ENCODE data around the gene UBL5. TPM values are rescaled to one million over a fixed set of nuclear protein-coding genes. Genes with fewer than 3 reads are reported as not detected.

UBL5 gene
- polyA plus RNA-seq, 1 donor from 2014 or later = 1,364 TPM

DNA sequence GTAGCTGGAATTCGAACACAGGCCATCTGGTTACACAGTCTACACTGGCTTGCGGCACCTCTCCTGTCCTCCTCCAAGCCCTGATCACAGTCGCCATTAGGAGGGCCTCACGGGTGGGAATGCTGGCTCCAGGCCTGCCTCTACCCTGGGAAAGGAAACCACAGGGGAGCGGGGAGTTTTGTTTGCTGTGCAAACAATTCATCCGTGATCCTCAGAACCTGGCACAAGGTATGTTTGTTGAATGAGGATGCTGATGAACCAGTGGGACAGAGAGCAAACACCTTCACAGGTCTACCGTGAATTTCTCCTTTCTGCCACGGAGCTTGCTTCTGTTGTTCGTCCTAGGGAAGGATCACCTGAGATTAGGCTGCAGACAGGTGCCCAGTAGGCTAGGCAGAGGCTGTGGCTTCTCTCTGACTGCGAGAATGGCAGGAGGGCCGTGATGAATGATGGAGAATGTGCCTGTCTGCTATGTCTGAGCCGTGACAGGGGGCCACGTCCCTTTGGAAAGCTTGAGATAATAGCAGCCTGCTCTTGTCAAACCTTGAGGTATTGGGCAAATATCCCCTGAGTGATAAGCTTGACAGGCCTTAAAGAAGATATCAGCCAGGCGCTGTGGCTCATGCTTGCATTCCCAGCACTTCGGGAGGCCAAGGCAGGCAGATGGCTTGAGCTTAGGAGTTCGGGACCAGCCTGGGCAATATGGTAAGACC lies 44.1 kb downstream of the UBL5 start:
- Histone ChIP-seq H3K79me2 (replicated peaks; ENCODE audit: insufficient read depth, low read length) (no peaks in the 10 kb centered on the region), H3K36me3 (ENCODE audit: insufficient read depth, low read length) (no peaks in the 10 kb centered on the region), H3K9me2 (ENCODE audit: insufficient read depth, low read length) (no peaks in the 10 kb centered on the region), H3K4me3 (ENCODE audit: low read length) (no peak overlapping the region), H4K20me1 (ENCODE audit: insufficient read depth) (no peaks in the 10 kb centered on the region), H3F3A (ENCODE audit: insufficient read depth, low read length, poor library complexity, severe bottlenecking) (no peaks in the 10 kb centered on the region), H2AFZ (ENCODE audit: low read depth, low read length) (no peak overlapping the region), H3K27me3 (ENCODE audit: insufficient read depth, low read depth, low read length) (no peaks in the 10 kb centered on the region), H3K9me3 (ENCODE audit: low read length) (no peaks in the 10 kb centered on the region), H3K4me2 (ENCODE audit: low read length) (no peak overlapping the region), H3K9ac (ENCODE audit: low read length) (peak overlapping the region; percentile 11), H3K27ac (ENCODE audit: low read length) (peak overlapping the region; percentile 55)
- TF ChIP-seq EP300 (conservative IDR thresholded peaks at IDR 0.05; ENCODE audit: poor library complexity, severe bottlenecking) (peak; percentile 86), POLR2AphosphoS5 (IDR thresholded peaks at IDR 0.05) (peak; percentile 68)
- TF ChIP-seq, protein P1, sequence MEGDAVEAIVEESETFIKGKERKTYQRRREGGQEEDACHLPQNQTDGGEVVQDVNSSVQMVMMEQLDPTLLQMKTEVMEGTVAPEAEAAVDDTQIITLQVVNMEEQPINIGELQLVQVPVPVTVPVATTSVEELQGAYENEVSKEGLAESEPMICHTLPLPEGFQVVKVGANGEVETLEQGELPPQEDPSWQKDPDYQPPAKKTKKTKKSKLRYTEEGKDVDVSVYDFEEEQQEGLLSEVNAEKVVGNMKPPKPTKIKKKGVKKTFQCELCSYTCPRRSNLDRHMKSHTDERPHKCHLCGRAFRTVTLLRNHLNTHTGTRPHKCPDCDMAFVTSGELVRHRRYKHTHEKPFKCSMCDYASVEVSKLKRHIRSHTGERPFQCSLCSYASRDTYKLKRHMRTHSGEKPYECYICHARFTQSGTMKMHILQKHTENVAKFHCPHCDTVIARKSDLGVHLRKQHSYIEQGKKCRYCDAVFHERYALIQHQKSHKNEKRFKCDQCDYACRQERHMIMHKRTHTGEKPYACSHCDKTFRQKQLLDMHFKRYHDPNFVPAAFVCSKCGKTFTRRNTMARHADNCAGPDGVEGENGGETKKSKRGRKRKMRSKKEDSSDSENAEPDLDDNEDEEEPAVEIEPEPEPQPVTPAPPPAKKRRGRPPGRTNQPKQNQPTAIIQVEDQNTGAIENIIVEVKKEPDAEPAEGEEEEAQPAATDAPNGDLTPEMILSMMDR (IDR thresholded peaks at IDR 0.05; ENCODE audit: poor library complexity, severe bottlenecking) = no peak

- Histone ChIP-seq H3F3A (ENCODE audit: insufficient read depth, low read length, poor library complexity, severe bottlenecking) (no peaks in the 10 kb centered on the region), H3K36me3 (ENCODE audit: insufficient read depth, low read length) (no peaks in the 10 kb centered on the region), H3K9me3 (ENCODE audit: low read length) (no peaks in the 10 kb centered on the region), H3K27me3 (ENCODE audit: insufficient read depth, low read depth, low read length) (no peaks in the 10 kb centered on the region), H3K4me3 (ENCODE audit: low read length) (no peak overlapping the region), H2AFZ (ENCODE audit: low read depth, low read length) (no peak overlapping the region), H3K27ac (ENCODE audit: low read length) (peak overlapping the region; percentile 55), H3K4me2 (ENCODE audit: low read length) (no peak overlapping the region), H3K79me2 (replicated peaks; ENCODE audit: insufficient read depth, low read length) (no peaks in the 10 kb centered on the region), H4K20me1 (ENCODE audit: insufficient read depth) (no peaks in the 10 kb centered on the region), H3K9ac (ENCODE audit: low read length) (no peak overlapping the region), H3K9me2 (ENCODE audit: insufficient read depth, low read length) (no peaks in the 10 kb centered on the region)
- TF ChIP-seq MXI1 (conservative IDR thresholded peaks at IDR 0.05; ENCODE audit: poor library complexity, severe bottlenecking) (no peak), EZH2 (IDR thresholded peaks at IDR 0.05; ENCODE audit: borderline replicate concordance, insufficient read depth, low read length, poor library complexity, severe bottlenecking) (no peak), EP300 (conservative IDR thresholded peaks at IDR 0.05; ENCODE audit: poor library complexity, severe bottlenecking) (no peak)
These were observed 45.0 kb downstream of the UBL5 start for GRCh38 chr19:9872618-9873242.

GRCh38 chr19:9875031-9875627 lies 47.4 kb downstream of the UBL5 start:
- H3F3A ChIP-seq (ENCODE audit: insufficient read depth, low read length, poor library complexity, severe bottlenecking) = no peaks in the 10 kb centered on the region
- H3K9ac ChIP-seq (ENCODE audit: low read length) = peak overlapping the region; percentile 9
- no peaks in the 10 kb centered on the region for H3K27me3 ChIP-seq (ENCODE audit: insufficient read depth, low read depth, low read length)
- no peak overlapping the region for H3K4me2 ChIP-seq (ENCODE audit: low read length)
- H3K27ac ChIP-seq (ENCODE audit: low read length) = peak overlapping the region; percentile 45
- no peaks in the 10 kb centered on the region for H3K9me3 ChIP-seq (ENCODE audit: low read length)
- no peaks in the 10 kb centered on the region for H3K9me2 ChIP-seq (ENCODE audit: insufficient read depth, low read length)
- no peak overlapping the region for H3K4me3 ChIP-seq (ENCODE audit: low read length)
- no peaks in the 10 kb centered on the region for H3K79me2 ChIP-seq (replicated peaks; ENCODE audit: insufficient read depth, low read length)
- H4K20me1 ChIP-seq (ENCODE audit: insufficient read depth) = no peaks in the 10 kb centered on the region
- no peak overlapping the region for H2AFZ ChIP-seq (ENCODE audit: low read depth, low read length)
- TF ChIP-seq SMC3 (conservative IDR thresholded peaks at IDR 0.05; ENCODE audit: poor library complexity) (no peak), TAF1 (IDR thresholded peaks at IDR 0.05; ENCODE audit: low read depth) (no peak)
- TF ChIP-seq, protein P1 (IDR thresholded peaks at IDR 0.05; ENCODE audit: poor library complexity, severe bottlenecking) = no peak
- H3K36me3 ChIP-seq (ENCODE audit: insufficient read depth, low read length) = no peaks in the 10 kb centered on the region
